ENCODE results near the gene EIF3CL.
"Not testable (repeated sequence)": the region's sequence is repeated elsewhere in the genome, so short reads cannot be mapped to it uniquely, and the experiment has no call there.

EIF3CL gene

DNA sequence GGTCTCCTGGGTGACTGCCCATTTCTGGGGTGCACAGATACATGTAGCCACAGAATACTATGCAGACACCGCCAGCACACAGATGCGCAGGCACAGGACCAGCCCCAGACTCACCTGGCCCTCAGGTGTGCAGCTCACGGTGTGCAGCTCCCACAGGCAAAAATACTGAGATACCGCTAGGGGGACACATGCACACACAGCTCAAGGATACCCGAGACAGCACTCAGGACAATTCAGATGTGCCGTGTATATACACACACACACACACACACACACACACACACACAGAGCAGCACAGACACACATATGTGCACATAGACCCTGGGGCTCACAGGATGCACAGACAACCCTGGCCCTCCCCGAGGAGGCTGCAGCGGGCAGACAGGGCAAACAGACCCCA is 28.5 kb downstream of the EIF3CL start:
- H3K27ac Mint-ChIP-seq, H3K4me1 Mint-ChIP-seq, H3K9me3 Mint-ChIP-seq, H3K27me3 Mint-ChIP-seq, H3K4me3 Mint-ChIP-seq, H3K36me3 Mint-ChIP-seq: not testable (repeated sequence)

DNA sequence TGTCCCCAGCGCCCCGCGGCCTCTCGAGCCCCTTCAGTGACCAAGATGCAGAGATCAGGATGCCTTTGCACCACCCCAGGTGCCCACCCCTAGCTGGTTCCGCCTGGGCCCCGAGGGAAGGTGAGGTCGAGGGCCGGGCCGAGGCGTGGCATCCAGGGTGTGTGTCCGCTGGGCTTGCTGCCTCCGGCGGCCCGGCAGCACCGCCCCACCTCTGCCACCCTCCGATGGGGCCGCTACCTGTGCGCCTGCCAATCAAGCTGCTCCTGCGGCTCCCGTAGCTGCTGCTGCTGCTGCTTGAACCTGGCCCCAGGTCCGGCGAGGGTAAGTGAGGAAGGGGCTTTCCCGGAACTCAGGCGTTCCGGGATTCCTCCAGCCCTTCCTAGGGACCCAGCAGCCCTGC is 29.4 kb downstream of the EIF3CL start:
- H3K36me3 Mint-ChIP-seq, H3K27me3 Mint-ChIP-seq, H3K4me1 Mint-ChIP-seq, H3K27ac Mint-ChIP-seq, H3K4me3 Mint-ChIP-seq, H3K9me3 Mint-ChIP-seq: not testable (repeated sequence)

DNA sequence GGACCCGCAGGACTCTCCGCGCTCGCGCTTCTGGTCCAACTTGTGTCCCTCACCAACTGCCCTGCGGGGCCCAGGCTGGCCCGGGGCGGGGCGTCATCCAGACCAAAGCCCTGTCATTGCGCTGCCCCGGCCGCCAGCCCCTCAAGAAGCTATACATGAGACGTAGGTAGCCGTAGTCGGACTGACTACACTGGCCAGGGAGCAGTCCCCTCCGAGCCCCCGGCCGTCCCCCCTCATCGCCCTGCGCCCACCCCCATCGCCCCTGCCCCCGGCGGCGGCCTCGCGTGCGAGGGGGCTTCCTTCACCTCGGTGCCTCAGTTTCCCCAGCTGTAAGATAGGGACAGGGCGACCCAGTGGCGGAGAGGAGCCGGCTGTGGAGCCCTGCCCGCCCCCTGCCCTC is 35.7 kb downstream of the EIF3CL start:
- not testable (repeated sequence) for H3K36me3 Mint-ChIP-seq, H3K9me3 Mint-ChIP-seq, H3K27ac Mint-ChIP-seq, H3K27me3 Mint-ChIP-seq, H3K4me1 Mint-ChIP-seq, H3K4me3 Mint-ChIP-seq

DNA sequence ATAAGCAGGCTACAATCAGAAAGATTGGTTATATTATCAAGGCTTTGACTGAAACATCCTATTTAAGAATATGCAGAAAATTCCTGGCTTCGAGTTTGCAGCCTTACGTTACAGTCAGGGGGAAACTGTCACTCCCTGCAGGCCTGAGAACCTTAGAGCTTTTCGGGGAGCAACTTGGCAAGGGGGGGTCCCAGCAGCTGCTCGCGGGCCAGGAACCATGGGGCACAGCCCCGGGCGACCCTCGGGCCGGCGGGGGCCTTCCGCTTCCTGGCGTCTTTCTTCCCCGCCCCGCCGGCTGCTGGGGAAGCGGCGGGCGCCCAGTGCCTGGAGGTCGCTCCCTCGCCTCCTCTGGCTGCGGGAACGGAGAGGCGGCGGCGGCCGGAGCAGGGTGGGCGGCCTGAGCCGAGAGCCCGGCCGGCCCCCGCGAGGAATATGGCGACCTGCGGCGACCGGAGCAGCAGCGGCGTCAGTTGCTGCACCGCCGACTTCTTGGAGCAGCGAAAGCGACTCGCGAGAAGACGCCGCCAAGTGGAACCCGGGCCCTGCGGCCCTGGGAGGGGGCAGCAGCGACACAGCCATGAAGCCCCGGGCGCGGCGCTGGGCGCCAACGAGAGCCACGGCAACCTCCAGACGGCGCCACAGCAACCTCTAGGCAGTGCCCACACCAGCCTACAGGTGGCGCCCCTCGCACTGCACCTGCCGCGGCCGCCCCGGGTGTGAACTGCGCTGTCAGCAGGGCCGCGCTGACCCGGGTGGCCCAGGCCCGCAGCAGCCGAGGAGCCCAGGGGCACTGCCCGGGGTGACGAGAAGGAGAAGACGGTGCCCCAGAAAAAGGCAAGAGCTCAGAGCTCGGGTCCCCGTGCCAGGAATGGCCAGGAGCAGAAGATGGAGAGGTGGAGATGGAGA is 39.1 kb downstream of the EIF3CL start:
- not testable (repeated sequence) for H3K27me3 Mint-ChIP-seq, H3K27ac Mint-ChIP-seq, H3K4me1 Mint-ChIP-seq, H3K9me3 Mint-ChIP-seq, H3K4me3 Mint-ChIP-seq, H3K36me3 Mint-ChIP-seq

DNA sequence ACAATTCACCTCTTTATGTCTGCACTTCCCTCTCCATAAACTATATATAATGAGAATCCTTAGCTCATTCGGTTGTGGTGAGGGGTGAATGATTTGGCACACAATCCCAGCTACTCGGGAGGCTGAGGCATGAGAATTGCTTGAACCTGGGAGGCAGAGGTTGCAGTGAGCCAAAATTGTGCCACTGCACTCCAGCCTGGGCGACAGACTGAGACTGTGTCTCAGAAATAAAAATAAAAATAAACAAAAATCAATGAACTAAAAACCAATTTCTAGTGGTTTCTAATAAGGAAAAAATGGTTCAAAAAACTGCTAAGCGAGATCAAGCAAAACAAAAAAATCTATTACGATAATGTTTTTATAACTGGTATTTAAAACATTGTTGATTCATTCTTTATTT is 40.2 kb downstream of the EIF3CL start, which contains the start of gene NPIPB6:
Gene NPIPB6 (minus strand): TSS at position 101 of the 400 bp plus-strand sequence. CDS start 686 bp downstream, outside the sequence.
- not testable (repeated sequence) for H3K27ac Mint-ChIP-seq, H3K9me3 Mint-ChIP-seq, H3K36me3 Mint-ChIP-seq, H3K4me3 Mint-ChIP-seq, H3K4me1 Mint-ChIP-seq, H3K27me3 Mint-ChIP-seq

DNA sequence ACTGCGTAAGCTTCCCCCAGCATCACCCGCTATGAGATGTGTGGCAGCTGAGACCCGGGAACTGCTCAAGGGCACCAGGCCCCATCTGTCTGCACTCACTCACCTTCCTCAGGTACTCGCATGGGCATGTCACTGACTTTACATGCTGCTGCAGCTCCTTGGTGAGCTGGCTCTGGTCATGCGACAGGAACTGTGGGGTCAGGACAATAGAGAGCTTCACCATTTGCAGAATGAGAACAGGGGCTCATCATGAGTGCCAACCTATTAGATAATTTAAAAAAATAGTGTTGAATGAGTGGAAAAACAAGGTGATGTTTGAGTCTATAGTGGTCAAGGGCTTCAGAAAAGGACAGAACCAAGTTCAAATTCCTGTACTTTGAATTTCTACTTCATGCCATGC is 41.0 kb downstream of the EIF3CL start:
- not testable (repeated sequence) for H3K9me3 Mint-ChIP-seq, H3K4me3 Mint-ChIP-seq, H3K27ac Mint-ChIP-seq, H3K36me3 Mint-ChIP-seq, H3K4me1 Mint-ChIP-seq, H3K27me3 Mint-ChIP-seq

DNA sequence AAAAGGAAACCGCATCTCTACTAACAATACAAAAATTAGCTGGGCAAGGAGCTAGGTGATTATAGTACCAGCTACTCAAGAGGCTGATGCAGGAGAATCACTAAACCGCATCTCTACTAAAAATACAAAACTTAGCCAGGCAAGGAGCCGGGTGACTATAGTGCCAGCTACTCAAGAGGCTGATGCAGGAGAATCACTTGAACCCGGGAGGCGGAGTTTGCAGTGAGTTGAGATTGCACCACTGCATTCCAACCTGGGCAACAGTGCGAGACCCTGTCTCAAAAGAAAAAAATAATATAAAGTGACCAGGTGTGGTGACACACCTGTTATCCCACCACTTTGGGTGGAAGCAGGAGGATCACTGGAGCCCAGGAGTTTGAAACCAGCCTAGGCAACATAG is 65.4 kb downstream of the EIF3CL start:
- H3K27me3 Mint-ChIP-seq, H3K4me1 Mint-ChIP-seq, H3K9me3 Mint-ChIP-seq, H3K36me3 Mint-ChIP-seq, H3K27ac Mint-ChIP-seq, H3K4me3 Mint-ChIP-seq: not testable (repeated sequence)

DNA sequence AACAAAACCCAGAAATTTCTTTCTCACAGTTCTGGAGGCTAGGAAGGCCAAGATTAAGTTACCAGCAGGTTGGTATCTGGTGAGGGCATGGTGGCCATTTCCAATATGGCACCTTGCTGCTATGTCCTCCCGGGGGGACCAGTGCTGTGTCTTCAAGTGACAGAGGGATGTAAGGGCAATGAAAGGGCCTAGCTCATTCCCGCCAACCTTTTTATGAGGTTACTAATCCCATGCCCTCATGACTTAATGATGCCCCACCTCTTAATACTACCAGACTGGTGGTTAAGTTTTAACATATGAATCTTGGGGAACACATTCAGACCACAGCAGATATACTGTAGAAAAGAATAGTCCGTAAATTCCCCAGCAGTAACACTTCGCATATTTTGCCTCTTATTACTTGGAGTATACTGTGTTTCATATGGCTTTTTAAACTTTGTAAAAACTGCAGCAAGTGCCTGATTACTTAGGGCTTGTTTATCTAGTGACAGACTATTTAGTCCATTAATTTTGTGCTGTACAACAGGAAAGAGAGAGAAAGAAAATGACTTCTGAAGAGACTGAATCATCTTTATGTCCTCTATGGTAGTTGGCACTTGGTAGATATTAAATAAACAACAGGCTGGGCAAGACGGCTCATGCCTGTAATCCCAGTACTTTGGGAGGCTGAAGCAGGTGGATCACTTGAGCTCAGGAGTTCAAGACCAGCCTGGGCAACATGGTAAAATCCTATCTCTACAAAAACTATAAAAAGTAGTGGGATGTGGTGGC is 66.5 kb downstream of the EIF3CL start:
- not testable (repeated sequence) for H3K27me3 Mint-ChIP-seq, H3K27ac Mint-ChIP-seq, H3K9me3 Mint-ChIP-seq, H3K36me3 Mint-ChIP-seq, H3K4me3 Mint-ChIP-seq, H3K4me1 Mint-ChIP-seq

DNA sequence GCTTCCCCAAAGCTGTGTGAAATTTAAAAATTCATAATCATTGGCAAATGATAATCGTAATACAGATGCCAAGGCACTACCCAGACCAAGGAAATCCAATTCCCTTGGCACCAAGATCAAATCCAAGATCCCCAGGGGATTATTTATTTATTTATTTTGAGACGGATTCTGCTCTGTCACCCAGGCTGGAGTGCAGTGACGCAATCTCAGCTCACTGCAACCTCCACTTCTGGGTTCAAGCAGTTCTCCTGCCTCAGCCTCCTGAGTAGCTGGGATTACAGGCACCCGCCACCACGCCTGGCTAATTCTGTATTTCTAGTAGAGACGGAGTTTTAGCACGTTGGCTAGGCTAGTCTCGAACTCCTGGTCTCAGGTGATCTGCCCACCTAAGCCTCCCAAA is 68.0 kb downstream of the EIF3CL start:
- not testable (repeated sequence) for H3K4me3 Mint-ChIP-seq, H3K27ac Mint-ChIP-seq, H3K27me3 Mint-ChIP-seq, H3K36me3 Mint-ChIP-seq, H3K4me1 Mint-ChIP-seq, H3K9me3 Mint-ChIP-seq

DNA sequence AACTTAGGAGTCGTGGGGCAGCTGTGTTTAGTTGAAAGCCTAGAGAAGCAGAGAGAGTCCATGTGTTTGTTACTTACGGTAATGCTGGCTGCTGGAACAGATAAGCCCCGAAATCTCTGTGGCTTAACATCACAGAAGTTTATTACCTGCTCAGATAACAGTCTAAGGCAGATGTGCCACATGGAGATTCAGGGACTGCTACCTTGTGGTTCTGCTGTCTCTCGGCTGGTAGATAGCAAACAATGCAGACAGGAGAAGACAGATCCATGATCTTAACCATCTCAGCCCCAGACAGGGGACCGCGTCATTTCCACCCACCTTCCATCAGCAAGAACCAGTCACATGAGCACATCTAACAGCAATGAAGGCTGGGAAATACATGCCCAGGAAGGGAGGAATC is 71.0 kb downstream of the EIF3CL start:
- H3K27me3 Mint-ChIP-seq, H3K4me1 Mint-ChIP-seq, H3K36me3 Mint-ChIP-seq, H3K9me3 Mint-ChIP-seq, H3K4me3 Mint-ChIP-seq, H3K27ac Mint-ChIP-seq: not testable (repeated sequence)

DNA sequence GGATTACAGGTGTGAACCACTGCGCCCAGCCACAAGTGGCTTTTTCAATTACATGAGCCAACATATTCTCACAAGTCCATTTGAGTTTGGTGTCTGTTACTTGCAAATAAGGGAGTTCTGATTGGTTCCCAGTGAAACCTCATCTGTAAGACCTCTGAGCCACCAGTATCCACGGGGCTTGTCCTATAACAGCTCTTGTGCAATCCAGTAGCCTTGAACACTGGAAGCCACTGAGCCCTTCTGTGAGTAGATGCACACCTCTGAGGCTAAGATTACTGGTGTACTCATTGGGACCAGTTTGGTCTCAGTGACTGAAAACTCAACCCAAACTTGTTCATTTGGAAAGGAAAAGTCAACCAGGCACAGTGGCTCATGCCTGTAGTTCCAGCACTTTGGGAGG is 72.7 kb downstream of the EIF3CL start:
- H3K36me3 Mint-ChIP-seq, H3K27me3 Mint-ChIP-seq, H3K4me1 Mint-ChIP-seq, H3K27ac Mint-ChIP-seq, H3K9me3 Mint-ChIP-seq, H3K4me3 Mint-ChIP-seq: not testable (repeated sequence)

DNA sequence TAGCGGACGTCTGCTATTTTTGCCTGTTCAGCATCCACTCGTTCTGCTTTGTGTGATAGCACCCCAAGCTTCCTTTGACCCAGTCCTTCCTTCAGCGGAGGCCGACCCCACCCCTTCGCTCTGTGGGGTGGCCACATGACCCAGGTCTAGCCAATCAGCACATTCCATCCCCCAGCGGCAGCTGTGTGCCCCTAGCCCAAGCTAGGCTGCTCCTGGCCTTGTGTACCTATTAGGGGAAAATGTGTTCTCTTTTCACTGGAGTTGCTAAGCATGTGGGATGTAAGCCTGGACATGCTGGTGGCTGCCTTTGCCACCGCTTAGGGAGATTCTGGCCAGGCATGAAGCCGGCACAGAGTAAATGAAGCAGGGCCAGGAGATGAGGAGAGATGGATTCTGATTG is 73.4 kb downstream of the EIF3CL start:
- H3K4me1 Mint-ChIP-seq, H3K27me3 Mint-ChIP-seq, H3K9me3 Mint-ChIP-seq, H3K36me3 Mint-ChIP-seq, H3K4me3 Mint-ChIP-seq, H3K27ac Mint-ChIP-seq: not testable (repeated sequence)

Data from activated naive CD4-positive, alpha-beta T cell treated with anti-CD3 and anti-CD28 coated beads, Interleukin-2, amount 50 U/mL, for 24 hours (primary cell).